RWPE1 (cell line): ENCODE data around the gene BPIFA3.

Source experiments
- CTCF ChIA-PET: fragments of 350-600 bp; sonication (Branson Sonifier 250); formaldehyde crosslinking; extraction: SDS; loops from one replicate; lab custom pipeline; 2021; lab: Yijun Ruan, JAX
- POLR2A ChIA-PET: fragments of 400-600 bp; formaldehyde crosslinking; extraction: SDS; loops from one replicate; lab custom pipeline; 2020; ENCODE audit warnings: antibody characterized with exemption; ENCODE audit not compliant: low non-redundant PET; lab: Yijun Ruan, JAX
- DNase-seq: peaks from one replicate; pipeline ENCODE4 v3.0.0; 2012; ENCODE audit warnings: low spot score
- H3K27ac ChIP-seq: fragments of 450-650 bp; 2 replicates; pipeline ENCODE4 v1.5.1; 2017
- TF ChIP-seq, protein P1 (sequence below): fragments of 450-650 bp; conservative IDR thresholded peaks from 2 replicates; pipeline ENCODE4 v1.5.1; 2017; ENCODE audit warnings: low read depth, mild to moderate bottlenecking

BPIFA3 gene

GRCh38 chr20:33259371-33259770 is 42.2 kb downstream of the BPIFA3 start:
- ChIA-PET POLR2A (no interaction called here), CTCF (interaction anchor here (0.6 to 1.6 kb wide), 5 partner anchors 13 to 508 kb away, joined by 3 to 6 read pairs (median 4); no protein-coding TSS in a partner anchor)
- TF ChIP-seq, protein P1, sequence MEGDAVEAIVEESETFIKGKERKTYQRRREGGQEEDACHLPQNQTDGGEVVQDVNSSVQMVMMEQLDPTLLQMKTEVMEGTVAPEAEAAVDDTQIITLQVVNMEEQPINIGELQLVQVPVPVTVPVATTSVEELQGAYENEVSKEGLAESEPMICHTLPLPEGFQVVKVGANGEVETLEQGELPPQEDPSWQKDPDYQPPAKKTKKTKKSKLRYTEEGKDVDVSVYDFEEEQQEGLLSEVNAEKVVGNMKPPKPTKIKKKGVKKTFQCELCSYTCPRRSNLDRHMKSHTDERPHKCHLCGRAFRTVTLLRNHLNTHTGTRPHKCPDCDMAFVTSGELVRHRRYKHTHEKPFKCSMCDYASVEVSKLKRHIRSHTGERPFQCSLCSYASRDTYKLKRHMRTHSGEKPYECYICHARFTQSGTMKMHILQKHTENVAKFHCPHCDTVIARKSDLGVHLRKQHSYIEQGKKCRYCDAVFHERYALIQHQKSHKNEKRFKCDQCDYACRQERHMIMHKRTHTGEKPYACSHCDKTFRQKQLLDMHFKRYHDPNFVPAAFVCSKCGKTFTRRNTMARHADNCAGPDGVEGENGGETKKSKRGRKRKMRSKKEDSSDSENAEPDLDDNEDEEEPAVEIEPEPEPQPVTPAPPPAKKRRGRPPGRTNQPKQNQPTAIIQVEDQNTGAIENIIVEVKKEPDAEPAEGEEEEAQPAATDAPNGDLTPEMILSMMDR, result no peak
- no peak overlapping the region for H3K27ac ChIP-seq
- DNase-seq, result no peak

GRCh38 chr20:33261465-33261864 is 44.3 kb downstream of the BPIFA3 start:
- ChIA-PET POLR2A (no interaction called here), CTCF (interaction anchor here (0.6 to 1.8 kb wide), 3 partner anchors 39 to 723 kb away, joined by 3 to 19 read pairs (median 4); no protein-coding TSS in a partner anchor)
- no peak overlapping the region for H3K27ac ChIP-seq
- TF ChIP-seq, protein P1, result no peak
- no peak for DNase-seq

DNA sequence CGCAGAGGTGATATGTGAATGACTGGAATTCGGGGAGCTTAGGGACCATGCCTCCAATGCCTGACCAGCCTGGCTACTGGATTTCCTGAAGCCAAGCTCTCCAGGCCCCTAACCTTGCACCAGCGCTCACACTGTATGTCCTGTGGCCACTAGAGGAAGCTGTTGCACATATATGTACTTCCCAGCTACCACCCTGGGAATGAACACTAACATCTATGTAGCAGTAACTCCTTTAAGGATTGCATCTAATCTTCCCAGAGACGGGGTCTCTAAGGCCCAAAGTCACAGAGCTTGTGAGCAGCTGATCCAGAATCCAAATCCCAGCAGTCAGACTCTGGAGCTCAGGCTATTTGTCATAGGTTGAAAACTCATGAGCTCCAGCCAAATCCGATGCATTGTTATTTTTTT is 45.5 kb downstream of the BPIFA3 start:
- TF ChIP-seq, protein P1, result peak; percentile 71
- POLR2A ChIA-PET, result interaction anchor here (0.6 kb wide), 1 partner anchor 52 kb away, joined by 4 read pairs; no protein-coding TSS in a partner anchor
- CTCF ChIA-PET, result interaction anchor here (0.5 to 2.1 kb wide), 24 partner anchors 9 to 803 kb away, joined by 3 to 19 read pairs (median 4); partner anchors contain the start of gene SNTA1
- H3K27ac ChIP-seq, result no peak overlapping the region
- DNase-seq, result peak; percentile 60

DNA sequence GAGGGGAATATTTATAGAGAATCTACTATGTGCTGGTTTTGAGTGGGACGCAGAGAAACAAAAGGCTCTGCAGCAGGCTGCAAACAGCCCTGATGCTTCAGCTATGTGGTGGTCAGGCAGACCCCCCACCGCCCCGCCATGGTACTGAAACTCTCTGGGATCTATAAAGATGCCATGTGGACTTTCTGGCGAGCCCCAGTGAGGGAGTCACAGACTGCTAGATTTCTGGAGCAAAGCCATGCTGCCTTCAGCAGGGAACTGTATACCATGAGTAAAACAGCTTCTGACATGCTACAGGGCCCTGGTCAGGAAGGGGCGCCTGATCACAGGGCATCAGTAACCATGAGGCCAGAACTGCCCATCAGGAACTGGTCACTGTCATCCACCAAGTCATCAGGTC is 46.6 kb downstream of the BPIFA3 start:
- ChIA-PET CTCF (interaction anchor here (1.4 to 2.1 kb wide), 3 partner anchors 10 to 28 kb away, joined by 6 to 10 read pairs (median 8); no protein-coding TSS in a partner anchor), POLR2A (no interaction called here)
- no peak overlapping the region for H3K27ac ChIP-seq
- TF ChIP-seq, protein P1, result no peak
- DNase-seq, result no peak

GRCh38 chr20:33267701-33268100 is 50.5 kb downstream of the BPIFA3 start:
- no peak overlapping the region for H3K27ac ChIP-seq
- no peak for DNase-seq
- ChIA-PET POLR2A (no interaction called here), CTCF (interaction anchor here (0.7 kb wide), 1 partner anchor 16 kb away, joined by 7 read pairs; no protein-coding TSS in a partner anchor)
- TF ChIP-seq, protein P1, result no peak

- no peak for DNase-seq
- TF ChIP-seq, protein P1, result no peak
- CTCF ChIA-PET, result interaction anchor here (1.6 kb wide), 1 partner anchor 9 kb away, joined by 8 read pairs; no protein-coding TSS in a partner anchor
- no peak overlapping the region for H3K27ac ChIP-seq
- POLR2A ChIA-PET, result no interaction called here
These were observed 55.2 kb downstream of the BPIFA3 start for GRCh38 chr20:33272155-33272873.
